Hepatocyte (in vitro differentiated cells): ENCODE results near the gene CAMSAP1.

Experiments
- CTCF ChIP-seq: fragments of 200-600 bp; sonication (generic); IDR thresholded peaks from 2 replicates; pipeline ENCODE4 v1.5.1; 2016; ENCODE audit warnings: antibody characterized with exemption, mild to moderate bottlenecking; ENCODE audit not compliant: poor library complexity
- EZH2 ChIP-seq: fragments of 200-600 bp; sonication (generic); IDR thresholded peaks from 2 replicates; pipeline ENCODE4 v1.6.1; 2016; ENCODE audit warnings: antibody characterized with exemption, mild to moderate bottlenecking, borderline replicate concordance
- EZH2phosphoT487 ChIP-seq: fragments of 200-600 bp; sonication (generic); IDR thresholded peaks from one replicate; pipeline ENCODE4 v1.6.1; 2018; ENCODE audit warnings: antibody characterized with exemption, mild to moderate bottlenecking, low read depth, moderate library complexity; ENCODE audit not compliant: unreplicated experiment, severe bottlenecking

- TF ChIP-seq CTCF = no peak
- TF ChIP-seq EZH2 = no peak
- TF ChIP-seq EZH2phosphoT487 = no peak
These were observed 92.8 kb downstream of the CAMSAP1 start for GRCh38 chr9:135814421-135815095.
